DND-41 (cell line): ENCODE data around the gene ZBTB7B.

Experiments used
- EZH2 ChIP-seq: IDR thresholded peaks from 3 replicates; pipeline ENCODE4 v1.6.1; 2012; ENCODE audit warnings: borderline replicate concordance, low read depth, mild to moderate bottlenecking, moderate library complexity, low read length, inconsistent platforms; ENCODE audit not compliant: severe bottlenecking
- TF ChIP-seq, protein P1 (sequence below): IDR thresholded peaks from 2 replicates; pipeline ENCODE4 v1.5.1; 2012; ENCODE audit warnings: borderline replicate concordance, low read length, moderate library complexity, mild to moderate bottlenecking; ENCODE audit not compliant: poor library complexity, severe bottlenecking; ENCODE audit errors: extremely low read depth

DNA sequence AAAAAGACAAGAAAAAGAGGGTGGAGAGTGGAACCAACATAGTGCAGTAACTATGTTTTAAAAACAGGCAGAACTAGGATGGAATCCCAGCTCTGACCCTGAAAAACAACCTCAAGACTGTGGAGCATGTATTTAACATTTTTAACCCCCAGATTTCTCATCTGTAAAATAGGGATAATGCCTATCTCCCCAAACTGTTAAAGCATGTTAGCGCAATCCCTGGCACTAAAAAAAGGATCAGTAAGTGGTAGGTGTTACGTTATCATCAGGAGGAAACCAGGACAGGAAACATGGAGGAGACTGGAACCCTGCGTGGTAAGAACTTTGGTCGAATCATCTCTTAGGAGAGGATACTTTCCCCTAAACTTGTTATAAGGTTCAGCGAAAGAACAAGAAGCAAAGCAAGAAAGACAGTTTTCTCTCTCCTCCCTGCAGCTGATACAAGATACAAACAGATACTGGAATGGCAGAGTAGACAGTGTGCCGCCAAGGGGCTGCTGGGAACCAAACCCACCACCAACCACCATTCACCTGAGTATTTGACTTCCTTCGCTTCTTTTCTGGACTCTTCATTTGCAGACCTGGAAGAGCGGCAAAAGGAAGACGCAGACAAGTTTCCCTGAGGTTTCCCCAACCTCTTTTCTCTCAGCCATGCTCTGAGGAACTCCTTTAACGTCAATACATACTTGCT lies 42.0 kb upstream of the ZBTB7B start:
- TF ChIP-seq, protein P1, sequence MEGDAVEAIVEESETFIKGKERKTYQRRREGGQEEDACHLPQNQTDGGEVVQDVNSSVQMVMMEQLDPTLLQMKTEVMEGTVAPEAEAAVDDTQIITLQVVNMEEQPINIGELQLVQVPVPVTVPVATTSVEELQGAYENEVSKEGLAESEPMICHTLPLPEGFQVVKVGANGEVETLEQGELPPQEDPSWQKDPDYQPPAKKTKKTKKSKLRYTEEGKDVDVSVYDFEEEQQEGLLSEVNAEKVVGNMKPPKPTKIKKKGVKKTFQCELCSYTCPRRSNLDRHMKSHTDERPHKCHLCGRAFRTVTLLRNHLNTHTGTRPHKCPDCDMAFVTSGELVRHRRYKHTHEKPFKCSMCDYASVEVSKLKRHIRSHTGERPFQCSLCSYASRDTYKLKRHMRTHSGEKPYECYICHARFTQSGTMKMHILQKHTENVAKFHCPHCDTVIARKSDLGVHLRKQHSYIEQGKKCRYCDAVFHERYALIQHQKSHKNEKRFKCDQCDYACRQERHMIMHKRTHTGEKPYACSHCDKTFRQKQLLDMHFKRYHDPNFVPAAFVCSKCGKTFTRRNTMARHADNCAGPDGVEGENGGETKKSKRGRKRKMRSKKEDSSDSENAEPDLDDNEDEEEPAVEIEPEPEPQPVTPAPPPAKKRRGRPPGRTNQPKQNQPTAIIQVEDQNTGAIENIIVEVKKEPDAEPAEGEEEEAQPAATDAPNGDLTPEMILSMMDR, result no peak
- no peak for TF ChIP-seq EZH2
